Activated CD8-positive, alpha-beta memory T cell treated with anti-CD3 and anti-CD28 coated beads, Interleukin-2, amount 50 U/mL, for 1 hour (primary cell): Measurements from ENCODE around the gene ASPHD1.
"Not testable (repeated sequence)": the region's sequence is repeated elsewhere in the genome, so short reads cannot be mapped to it uniquely, and the experiment has no call there.

Source experiments
- DNase-seq: peaks from one replicate; pipeline ENCODE4 v3.0.0-alpha.2; 2020; ENCODE audit errors: extremely low read depth

ASPHD1 gene

GRCh38 chr16:29877266-29877961 is 22.9 kb upstream of the ASPHD1 start:
- DNase-seq, result no peak

DNA sequence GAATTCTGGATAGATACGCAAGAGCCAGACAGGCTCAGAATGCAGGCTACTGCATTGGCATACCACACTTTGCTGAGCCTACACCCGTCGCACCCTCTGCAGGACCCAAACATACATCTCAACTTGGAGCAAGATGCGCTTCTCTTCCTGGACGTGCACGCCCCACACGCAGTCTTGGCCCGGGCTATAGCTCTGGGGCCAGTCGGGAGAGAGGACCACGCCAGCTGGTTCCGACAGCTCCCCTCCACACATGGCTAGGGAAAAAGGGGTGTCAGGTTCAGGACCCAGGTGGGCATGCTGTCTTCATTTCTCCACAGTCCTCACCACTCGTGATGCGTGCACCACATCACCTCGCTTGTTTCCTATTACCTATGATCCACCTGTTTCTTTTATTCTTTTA is 22.1 kb upstream of the ASPHD1 start:
- no peak for DNase-seq

DNA sequence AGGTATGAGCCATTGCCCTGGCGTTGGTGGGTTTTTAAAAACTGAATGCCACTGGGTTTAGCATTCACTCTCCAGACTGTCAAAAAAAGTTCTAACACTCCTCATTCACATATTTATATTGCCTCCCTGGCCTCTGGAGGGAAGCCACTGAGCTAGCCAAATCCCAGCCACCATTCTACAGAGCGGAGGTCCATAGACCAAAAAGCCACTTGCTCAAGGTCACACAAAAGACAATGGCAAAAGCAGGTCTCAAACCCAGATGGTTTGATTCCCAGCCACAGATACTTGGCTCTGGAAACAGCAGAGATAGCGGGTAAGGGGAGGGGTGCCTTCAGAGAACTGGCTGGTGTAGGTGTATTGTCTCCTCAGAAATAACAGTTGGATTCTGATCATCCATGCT is 19.2 kb upstream of the ASPHD1 start:
- no peak for DNase-seq

GRCh38 chr16:29883987-29884386 is 16.3 kb upstream of the ASPHD1 start:
- no peak for DNase-seq

DNA sequence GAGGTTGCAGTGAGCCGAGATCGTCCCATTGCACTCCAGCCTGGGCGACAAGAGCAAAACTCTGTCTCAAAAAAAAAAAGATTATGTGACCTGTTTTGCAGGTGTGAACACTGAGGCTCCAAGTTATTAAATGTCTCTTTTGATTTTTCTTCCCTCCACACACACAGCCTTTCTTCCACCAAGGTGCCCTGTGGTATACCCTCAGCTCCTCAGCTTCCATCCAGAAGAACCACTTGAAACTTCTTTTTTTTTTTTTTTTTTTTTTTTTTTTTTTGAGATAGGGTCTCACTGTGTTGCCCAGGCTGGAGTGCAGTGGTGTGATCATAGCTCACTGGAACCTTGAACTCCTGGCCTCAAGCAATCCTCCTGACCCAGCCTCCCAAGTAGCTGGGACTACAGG is 10.9 kb upstream of the ASPHD1 start:
- not testable (repeated sequence) for DNase-seq

DNA sequence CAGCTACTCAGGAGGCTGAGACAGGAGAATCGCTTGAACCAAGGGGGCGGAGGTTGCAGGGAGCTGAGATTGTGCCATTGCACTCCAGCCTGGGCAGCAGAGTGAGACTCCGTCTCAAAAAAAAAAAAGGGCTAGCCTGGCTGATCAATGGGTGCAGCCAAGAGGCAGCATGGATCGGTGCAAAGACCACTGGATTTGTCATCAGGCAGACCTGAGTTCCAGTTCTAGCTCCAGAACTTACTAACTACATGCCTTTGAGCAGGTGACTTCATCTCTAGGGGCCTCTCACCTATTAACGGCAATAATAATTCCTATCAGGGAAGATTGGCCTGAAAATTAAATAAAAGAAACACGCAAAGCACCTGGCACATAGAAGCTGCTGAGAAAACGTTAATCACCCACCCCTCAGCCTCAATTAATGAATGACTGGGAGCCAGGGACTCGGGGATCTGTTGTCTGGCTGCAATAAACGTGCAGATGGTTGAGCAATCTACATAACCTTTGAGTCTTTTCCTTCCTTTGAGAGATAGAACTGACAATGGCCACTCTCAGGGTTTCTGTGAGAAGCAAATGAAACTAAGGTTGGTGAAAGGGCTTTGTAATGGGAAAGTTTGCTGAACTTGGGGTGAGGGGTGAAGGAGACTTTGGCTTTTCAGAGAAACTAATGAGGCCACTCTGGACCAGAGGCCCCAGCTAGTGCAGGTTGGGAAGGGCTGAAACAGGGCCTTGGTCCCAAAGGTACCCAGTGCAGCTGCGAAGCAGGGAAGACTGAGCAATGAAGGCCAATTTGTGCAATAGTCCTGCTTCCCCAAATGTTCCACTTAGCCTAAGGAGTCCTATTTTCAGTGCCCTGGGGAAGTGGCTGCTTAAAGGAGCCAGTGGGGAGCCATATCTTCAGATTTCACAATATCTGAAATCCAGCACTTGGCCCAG is 8.5 kb upstream of the ASPHD1 start:
- no peak for DNase-seq

DNA sequence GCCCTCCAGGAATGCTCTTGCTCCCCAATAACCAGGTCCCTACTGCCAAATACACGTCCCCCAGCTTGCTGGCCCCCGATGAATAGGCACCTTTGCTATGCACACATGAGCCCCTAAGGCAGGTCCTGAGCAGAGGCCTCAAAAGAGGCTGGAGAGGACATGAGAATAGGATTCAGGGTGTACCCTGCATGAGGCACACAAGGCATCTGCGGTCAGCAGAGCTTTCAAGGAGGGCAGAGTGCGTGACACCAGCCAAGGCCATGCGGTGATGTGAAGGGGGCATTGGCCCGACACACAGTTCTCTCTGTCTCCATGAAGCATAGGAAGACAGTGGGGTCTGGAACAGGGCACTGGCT is 7.9 kb upstream of the ASPHD1 start:
- no peak for DNase-seq

DNA sequence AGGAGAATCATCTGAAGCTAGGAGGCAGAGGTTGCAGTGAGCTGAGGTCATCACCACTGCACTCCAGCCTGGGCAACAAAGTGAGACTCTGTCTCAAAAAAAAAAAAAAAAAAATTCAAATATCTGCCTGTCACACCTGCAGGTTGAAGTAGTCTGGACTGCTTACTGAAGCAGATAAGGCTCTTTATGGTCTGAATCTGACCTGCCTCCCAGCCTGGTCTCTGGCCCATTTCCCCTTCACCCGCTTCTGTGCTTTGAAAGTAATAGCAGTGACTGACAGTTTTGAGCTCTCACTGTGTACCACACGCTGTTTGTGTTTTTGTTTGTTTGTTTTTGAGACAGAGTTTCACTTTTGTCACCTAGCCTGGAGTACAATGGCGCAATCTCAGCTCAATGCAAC is 6.7 kb upstream of the ASPHD1 start:
- no peak for DNase-seq

- no peak for DNase-seq
Measured at GRCh38 chr16:29894352-29894751, 5.9 kb upstream of the ASPHD1 start.

DNA sequence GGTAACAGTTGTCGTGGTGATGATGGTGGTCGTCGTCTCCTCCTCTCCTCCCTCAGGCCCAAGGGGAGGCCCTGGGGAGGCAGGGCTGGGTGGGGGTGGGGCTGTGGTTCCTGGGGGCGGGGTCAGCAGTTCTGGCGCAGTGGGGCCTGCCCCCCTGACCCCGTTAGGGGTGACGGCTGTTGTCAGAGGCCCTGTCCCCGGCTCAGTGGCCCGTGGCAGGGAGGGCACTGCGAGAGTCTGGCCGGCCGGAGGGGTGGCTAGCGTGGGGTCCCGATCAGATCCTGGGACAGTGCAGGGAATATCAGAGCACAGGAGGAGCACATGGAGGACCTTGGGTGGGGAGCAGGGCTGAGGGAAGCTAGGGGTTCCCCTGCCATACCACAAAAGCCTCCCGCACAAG is 3.4 kb upstream of the ASPHD1 start:
- no peak for DNase-seq

DNA sequence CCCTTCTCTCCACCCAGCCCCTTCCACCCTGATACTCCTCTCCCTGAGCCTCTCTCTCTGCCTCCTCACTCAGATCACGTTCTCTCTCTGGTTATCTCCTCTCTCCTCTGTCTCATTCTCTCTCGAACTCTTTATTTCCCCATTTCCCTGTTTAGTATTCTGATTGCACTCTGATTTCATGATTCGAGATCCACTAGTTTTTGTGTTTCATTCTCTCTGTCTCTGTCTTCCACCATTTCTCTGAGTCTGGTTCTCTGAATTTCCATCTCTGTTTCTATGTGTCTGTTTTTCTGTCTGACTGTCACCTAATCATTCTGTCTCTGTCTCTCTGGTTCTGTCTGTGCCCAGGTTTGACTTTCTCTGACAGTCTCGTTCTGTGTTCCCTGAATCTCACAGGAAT is 3.0 kb upstream of the ASPHD1 start:
- no peak for DNase-seq

DNA sequence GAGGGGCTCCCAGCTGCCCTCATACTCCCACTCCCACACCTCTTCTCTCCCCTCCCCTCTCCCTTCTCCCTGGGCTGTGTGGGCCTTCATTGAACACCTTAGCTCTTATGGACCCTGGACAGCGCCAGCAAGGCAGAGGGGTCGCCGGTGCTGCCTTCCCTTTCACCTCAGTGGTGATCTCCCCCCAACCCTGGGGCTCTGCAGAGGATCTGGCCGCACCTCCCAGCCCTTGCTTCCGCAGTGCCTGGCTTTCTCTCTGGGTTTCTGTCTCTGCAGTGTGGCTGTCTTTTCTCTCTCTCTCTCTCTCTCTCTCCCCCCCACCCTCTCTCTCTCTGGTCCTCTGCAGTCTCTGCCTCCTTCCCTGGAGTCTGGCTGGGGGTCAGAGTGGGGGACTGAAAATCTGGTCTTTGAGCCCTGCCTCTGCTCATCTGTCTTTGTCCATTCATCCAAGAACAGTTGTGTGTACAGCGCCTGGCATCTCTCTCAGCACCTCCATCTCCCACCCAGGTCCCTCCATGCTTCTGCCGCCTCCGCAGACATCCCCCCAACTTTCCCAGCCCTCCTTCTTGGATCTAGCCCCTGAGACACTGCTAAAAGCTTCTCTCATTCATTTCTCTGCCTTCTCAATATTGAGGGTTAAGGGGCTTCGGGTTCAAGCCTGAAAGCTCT is 2.0 kb upstream of the ASPHD1 start:
- no peak for DNase-seq

DNA sequence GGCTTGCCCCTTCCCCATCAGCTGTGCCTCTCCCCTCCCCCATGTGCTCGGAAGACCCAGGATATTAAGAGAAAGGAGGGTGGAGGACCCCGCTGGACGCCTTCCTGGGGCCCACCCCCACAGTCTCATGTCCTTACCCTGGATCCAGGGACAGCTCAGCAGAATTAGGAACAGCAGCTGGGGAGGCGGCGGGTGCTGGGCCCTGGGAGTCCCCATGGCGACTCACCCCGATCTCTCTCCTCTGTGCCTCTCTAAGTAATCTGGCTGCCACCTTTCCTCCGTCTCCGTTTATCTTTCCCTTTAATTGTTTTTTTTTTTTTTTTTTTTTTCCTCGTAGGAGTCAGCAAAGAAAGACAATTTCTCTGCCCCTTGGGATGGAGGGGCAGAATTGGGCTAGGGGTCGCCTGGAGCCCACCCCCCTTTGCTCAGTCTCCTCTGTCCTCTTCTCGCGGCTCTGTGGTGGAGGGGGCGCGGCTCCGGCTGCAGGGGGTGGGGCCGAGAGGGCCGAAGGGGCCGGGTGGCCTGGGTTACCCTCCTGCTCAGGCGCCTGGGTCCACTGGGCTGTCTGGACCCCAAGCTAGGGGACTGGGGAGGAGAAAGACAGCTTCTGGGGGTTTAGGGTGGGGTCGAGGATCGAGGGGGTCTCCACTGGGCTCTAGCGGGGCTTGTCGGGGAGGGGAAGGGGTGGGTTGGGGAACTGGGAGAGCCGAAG is 1.3 kb upstream of the ASPHD1 start:
- no peak for DNase-seq

DNA sequence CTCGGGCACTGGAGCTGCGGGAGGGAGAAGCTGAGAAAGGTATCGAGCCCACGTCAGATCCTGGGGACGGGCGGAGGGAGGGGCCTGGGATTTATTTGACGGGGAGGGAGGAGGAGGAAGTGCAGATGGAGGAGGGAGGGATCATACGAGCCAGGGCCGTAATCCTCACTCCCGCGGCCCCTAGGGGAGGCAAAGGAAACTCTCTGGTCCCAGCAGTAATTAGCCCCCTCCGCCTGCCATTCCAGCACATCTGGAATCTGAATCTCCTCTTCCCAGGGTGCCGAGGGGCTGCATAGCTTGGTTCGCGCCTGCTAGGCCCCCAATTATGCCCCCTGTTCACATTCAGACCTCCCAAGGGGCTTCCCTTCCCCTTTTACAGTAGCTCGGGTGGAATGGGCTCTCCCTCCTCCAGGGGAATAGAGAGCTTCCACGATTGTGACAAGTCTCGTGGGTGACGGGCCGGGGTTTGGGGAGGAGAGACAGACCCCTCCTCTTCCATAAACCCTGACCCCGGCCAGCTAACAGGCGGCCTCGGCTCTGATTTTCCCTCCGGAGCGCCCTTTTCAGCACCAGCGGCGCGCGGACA is 679 bp upstream of the ASPHD1 start, which contains the start of gene SEZ6L2:
Gene SEZ6L2, minus strand, starts transcription at position 35 of the 586 bp plus-strand sequence. CDS start 531 bp downstream, outside the sequence.
- DNase-seq, result no peak

DNA sequence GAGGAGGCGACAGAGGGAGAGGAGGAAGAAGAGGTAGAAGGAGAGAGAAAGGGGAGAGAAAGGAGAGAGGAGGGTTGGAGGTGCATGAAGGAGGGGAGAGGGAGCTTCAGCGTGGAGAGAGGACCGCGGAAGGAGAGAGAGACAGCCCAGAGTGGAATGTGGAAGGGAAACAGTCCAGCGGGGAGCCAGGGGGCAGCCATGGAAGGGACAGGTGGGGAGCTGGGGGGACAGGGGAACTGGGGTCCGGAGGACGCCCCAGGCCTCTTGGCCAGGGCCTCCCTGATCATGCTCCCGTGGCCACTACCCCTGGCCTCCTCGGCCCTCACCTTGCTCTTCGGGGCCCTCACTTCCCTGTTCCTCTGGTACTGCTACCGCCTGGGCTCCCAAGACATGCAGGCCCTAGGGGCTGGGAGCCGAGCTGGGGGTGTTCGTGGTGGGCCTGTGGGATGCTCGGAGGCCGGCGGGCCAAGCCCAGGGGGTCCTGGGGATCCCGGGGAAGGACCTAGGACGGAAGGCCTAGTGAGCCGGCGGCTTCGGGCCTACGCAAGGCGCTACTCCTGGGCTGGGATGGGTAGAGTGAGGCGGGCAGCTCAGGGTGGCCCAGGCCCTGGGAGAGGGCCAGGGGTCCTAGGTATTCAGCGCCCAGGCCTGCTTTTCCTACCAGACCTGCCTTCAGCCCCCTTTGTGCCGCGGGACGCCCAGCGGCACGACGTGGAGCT is 759 bp downstream of the ASPHD1 start:
- no peak for DNase-seq

DNA sequence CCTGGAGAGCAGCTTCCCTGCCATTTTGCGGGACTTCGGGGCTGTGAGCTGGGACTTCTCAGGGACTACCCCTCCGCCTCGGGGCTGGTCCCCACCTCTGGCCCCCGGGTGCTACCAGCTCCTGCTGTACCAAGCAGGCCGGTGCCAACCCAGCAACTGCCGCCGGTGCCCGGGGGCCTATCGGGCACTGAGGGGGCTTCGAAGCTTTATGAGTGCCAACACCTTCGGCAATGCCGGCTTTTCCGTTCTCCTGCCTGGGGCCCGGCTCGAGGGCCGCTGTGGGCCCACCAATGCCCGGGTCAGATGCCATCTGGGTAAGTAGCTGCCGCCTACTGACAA is 1.3 kb downstream of the ASPHD1 start:
- DNase-seq, result no peak

GRCh38 chr16:29903590-29903989 is 3.3 kb downstream of the ASPHD1 start:
- DNase-seq, result no peak

GRCh38 chr16:29904947-29905346 is 4.7 kb downstream of the ASPHD1 start:
- no peak for DNase-seq

DNA sequence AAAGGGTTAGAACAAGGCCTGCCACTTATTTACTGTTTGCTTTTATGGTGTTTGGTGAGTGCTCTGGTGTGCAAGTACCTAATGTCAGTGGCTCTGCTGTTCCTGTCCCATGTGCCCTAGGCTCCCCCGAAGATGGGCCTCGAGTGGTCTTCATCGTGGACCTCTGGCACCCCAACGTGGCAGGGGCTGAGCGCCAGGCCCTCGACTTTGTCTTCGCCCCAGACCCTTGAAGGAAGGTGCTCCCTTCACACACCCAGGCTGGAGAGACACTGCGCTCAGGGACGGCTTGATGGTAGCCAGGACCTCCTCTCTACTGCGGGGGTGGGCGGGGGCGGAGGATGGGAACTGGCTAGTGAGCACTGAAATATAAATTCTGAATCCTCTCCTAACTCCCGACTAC is 5.4 kb downstream of the ASPHD1 start:
- DNase-seq, result no peak

DNA sequence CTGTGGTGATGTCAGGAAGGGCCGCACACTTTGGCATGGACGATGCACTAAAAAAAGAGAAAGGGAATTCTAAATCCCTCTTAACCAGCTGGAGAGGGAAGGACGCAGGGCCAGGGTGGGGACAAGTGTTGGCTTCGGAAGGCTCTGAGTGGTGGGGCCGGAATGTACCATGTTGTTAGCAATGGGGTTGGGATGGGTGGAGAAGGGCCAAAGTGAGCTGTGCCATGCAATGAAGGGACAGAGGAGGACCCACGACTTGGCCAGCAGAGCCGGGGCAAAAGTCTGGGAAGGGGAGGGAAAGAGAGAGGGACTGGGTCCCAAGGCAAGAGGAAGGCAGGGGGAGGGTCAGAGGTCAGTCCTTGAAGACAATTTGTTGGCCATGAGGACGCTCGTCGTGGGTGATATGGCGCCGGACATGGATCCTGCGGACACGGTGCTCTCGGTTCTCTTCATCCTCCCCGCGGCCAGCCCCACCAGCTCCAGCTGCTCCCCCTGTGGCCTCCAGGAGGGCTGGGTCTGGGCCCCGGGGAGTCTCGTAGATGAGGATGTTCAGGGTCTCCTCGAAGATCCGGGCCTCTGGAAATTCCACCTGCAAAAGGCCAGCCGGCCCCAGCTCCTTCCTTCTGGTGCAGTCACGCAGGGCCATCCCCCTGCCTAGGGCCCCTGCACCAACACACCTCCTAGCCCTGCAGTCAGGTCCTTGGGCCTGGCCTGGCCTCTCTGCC is 6.4 kb downstream of the ASPHD1 start:
- no peak for DNase-seq
